HepG2 (cell line): ENCODE measurements around the gene MTHFD1L. TPM values are rescaled to one million over a fixed set of nuclear protein-coding genes. Genes with fewer than 3 reads are reported as not detected.
A peak's percentile ranks its signal among the peaks of the same experiment; 100 is the strongest.

Source experiments
- ATF3 ChIP-seq: sonication (generic); formaldehyde crosslinking; IDR thresholded peaks from 2 replicates; pipeline ENCODE4 v1.4.0; 2020; ENCODE audit warnings: missing genetic modification reagents
- CHD2 ChIP-seq: IDR thresholded peaks from 2 replicates; pipeline ENCODE4 v1.6.1; 2011; ENCODE audit warnings: low read depth, low read length, improper control_type of control experiment
- CHD4 ChIP-seq: fragments of 200-600 bp; sonication (generic); IDR thresholded peaks from 2 replicates; pipeline ENCODE4 v1.7.0; 2017; ENCODE audit warnings: mild to moderate bottlenecking, low read length, borderline replicate concordance
- GMEB2 ChIP-seq: IDR thresholded peaks from 2 replicates; pipeline ENCODE4 v1.6.1; 2016; ENCODE audit warnings: missing biosample characterization, missing genetic modification reagents, low read depth
- MZF1 ChIP-seq: sonication (generic); formaldehyde crosslinking; IDR thresholded peaks from 2 replicates; pipeline ENCODE4 v1.8.1; 2023; ENCODE audit warnings: mild to moderate bottlenecking, missing genetic modification reagents, borderline replicate concordance
- RFX5 ChIP-seq: IDR thresholded peaks from 2 replicates; pipeline ENCODE4 v1.6.1; 2011; ENCODE audit warnings: low read depth, low read length, improper control_type of control experiment
- SNAPC2 ChIP-seq: sonication (generic); formaldehyde crosslinking; IDR thresholded peaks from 2 replicates; pipeline ENCODE4 v1.8.1; 2022; ENCODE audit warnings: mild to moderate bottlenecking, missing genetic modification reagents
- ZNF407 ChIP-seq: sonication (generic); formaldehyde crosslinking; IDR thresholded peaks from one replicate; pipeline ENCODE4 v1.5.1; 2020; ENCODE audit warnings: mild to moderate bottlenecking, missing genetic modification reagents; ENCODE audit errors: not compliant biosample characterization
- ZNF724P ChIP-seq: sonication (generic); formaldehyde crosslinking; IDR thresholded peaks from 2 replicates; pipeline ENCODE4 v1.8.0; 2022; ENCODE audit warnings: missing genetic modification reagents, borderline replicate concordance
- ZSCAN25 ChIP-seq: sonication (generic); formaldehyde crosslinking; IDR thresholded peaks from 2 replicates; pipeline ENCODE4 v1.8.0; 2022; ENCODE audit warnings: mild to moderate bottlenecking, missing genetic modification reagents
- polyA plus RNA-seq, 8 experiments: library from polyadenylated mRNA; depleted of rRNA in 3 of 8; stranded (reverse) in 7 of 8; unstranded in 1 of 8; fragments of >200 nt; fragmentation: Illumina TruSeq in 4 of 8; extraction: Trizol in 4 of 8; gene quantifications; 2 replicates each; pipeline versions ENCODE4 v1.2.1 to v1.2.3, GENCODE V29; 2011 to 2016; ENCODE audit warnings: low read depth in 4 of 8, missing spikeins in 1 of 8, mixed read lengths in 1 of 8; ENCODE audit not compliant: insufficient read depth in 1 of 8
- total RNA-seq, 5 experiments: library from RNA; depleted of rRNA; stranded (reverse); fragments of >200 nt; fragmentation: Illumina TruSeq; extraction: Trizol; gene quantifications; 2 replicates each; pipeline ENCODE4 v1.2.3, GENCODE V29; 2016; ENCODE audit warnings: low read depth in 1 of 5

MTHFD1L gene
- total and polyA plus RNA-seq, 2 of the 13 experiments (the other 11 are each of a cell fraction or from before 2014, with no cell fraction given): 24.0 to 39.6 TPM

- TF ChIP-seq SNAPC2 (CRISPR knock-in tag) (no peak), CHD4 (peak; percentile 51; the same call in 1 of the 2 replicates), ATF3 (CRISPR knock-in tag) (no peak), ZNF407 (CRISPR knock-in tag) (peak; percentile 5), MZF1 (CRISPR knock-in tag) (0 out of 2 replicates have a peak, but pooled peaks have one; percentile 68), RFX5 (no peak), ZNF724P (CRISPR knock-in tag) (no peak), ZSCAN25 (CRISPR knock-in tag) (no peak), GMEB2 (CRISPR knock-in tag) (no peak), CHD2 (no peak)
Observed at GRCh38 chr6:151059612-151060095, 194.2 kb downstream of the MTHFD1L start (continued).
